Right atrium auricular region (tissue), 2 donors: ENCODE measurements around the gene PCBD1. TPM values are rescaled to one million over a fixed set of nuclear protein-coding genes. Genes with fewer than 3 reads are reported as not detected.

Experiments used
- DNase-seq: peaks from one replicate; pipeline ENCODE4 v3.0.0-alpha.2; 2019; ENCODE audit warnings: low spot score
- H3K27ac ChIP-seq, 2 donors: fragments of 200-600 bp; sonication (generic); 1 replicate in 1 of 2; 2 replicates in 1 of 2; pipeline ENCODE4 v1.5.1; 2016 to 2019
- H3K27me3 ChIP-seq, 2 donors: fragments of 200-600 bp; sonication (generic); one replicate each; pipeline versions ENCODE4 v1.5.1 to v1.6.0; 2017 to 2019
- H3K36me3 ChIP-seq: fragments of 200-600 bp; sonication (generic); one replicate; pipeline ENCODE4 v1.5.1; 2016
- H3K4me1 ChIP-seq, 2 donors: fragments of 200-600 bp; sonication (generic); one replicate each; pipeline versions ENCODE4 v1.5.1 to v1.6.0; 2017 to 2019
- H3K4me3 ChIP-seq, 2 donors: fragments of 200-600 bp; sonication (generic); 1 replicate in 1 of 2; 2 replicates in 1 of 2; pipeline ENCODE4 v1.5.1; 2017 to 2019; ENCODE audit warnings: mild to moderate bottlenecking in 1 of 2, moderate library complexity in 1 of 2
- H3K9me3 ChIP-seq, 2 donors: fragments of 200-600 bp; sonication (generic); one replicate each; pipeline ENCODE4 v1.5.1; 2019
- CTCF ChIP-seq, 2 donors: fragments of 200-600 bp; sonication (generic); IDR thresholded peaks; one replicate each; pipeline ENCODE4 v1.5.1; 2019; ENCODE audit warnings: antibody characterized with exemption in 2 of 2
- total RNA-seq, 2 donors: library from RNA; depleted of rRNA; stranded (reverse); fragments of >200 nt; gene quantifications; one replicate each; pipeline ENCODE4 v1.1.0, GENCODE V29; 2016

Gene PCBD1
- total RNA-seq, 2 donors from 2014 or later: 79.4 to 98.6 TPM

- peaks cover 20% of the 10 kb centered on the region for H3K36me3 ChIP-seq
- peak overlapping the region; percentile 74 to 80 for H3K4me3 ChIP-seq
- TF ChIP-seq CTCF (IDR thresholded peaks at IDR 0.05): no peak
- no peak for DNase-seq
- no peaks in the 10 kb centered on the region for H3K27me3 ChIP-seq
- peaks cover 0 to 22% of the 10 kb centered on the region in 2 donors for H3K4me1 ChIP-seq
- H3K9me3 ChIP-seq: no peaks in the 10 kb centered on the region
- peak overlapping the region; percentile 94 to 95 for H3K27ac ChIP-seq
Observed at GRCh38 chr10:70886921-70887665, 1.3 kb downstream of the PCBD1 start.

DNA sequence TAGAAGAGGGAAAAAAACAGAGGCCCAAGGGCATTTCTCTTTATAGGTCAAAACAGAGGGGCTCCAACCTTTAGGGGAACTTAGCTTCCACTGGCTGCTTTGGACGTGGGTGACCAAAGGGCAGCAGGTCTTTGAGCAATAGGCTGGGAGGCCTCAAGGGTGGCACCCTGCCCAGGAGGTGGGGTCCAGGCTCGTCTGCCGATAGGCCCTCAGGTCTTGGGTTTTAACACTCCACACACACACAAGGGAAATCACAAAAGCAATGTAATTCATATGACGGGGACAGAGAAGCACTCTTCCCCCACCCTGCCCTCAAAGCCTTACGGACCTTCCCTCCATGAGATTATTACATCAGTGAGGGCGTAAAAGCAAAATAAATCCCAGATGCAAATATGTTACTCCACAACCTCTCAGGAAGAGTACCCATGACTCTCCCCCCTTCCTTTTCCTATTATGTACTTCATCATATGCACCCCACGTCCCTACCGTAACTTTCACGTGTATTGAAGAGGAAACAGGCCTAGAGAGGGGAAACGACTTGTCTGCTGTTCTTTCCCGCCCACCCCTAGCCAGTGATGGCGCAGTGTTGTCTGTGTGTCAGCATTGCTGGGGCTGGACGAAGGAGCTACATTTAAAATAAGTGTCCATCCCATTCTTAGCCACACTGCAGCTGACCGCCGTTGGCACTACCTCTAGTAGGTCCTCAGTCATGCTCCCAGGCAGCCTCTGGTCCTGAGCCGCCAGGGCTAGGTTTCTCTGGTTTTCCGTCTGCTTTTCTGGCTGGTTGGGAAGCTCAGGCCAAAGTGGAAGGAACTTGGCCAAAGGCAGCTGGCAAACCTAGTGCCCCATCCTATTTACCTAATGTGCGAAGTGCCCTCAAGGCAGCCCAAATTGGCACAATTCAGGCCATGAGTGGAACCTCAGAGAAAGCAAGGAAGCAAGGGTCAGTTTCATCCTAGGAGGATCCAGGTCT lies 2.1 kb downstream of the PCBD1 start:
- DNase-seq: no peak
- Histone ChIP-seq H3K4me1 (peaks cover 0 to 16% of the 10 kb centered on the region in 2 donors), H3K36me3 (peaks cover 20% of the 10 kb centered on the region), H3K27me3 (no peaks in the 10 kb centered on the region), H3K4me3 (no peak overlapping the region), H3K9me3 (no peaks in the 10 kb centered on the region), H3K27ac (no peak overlapping the region)
- no peak for TF ChIP-seq CTCF (IDR thresholded peaks at IDR 0.05)

- H3K36me3 ChIP-seq: peaks cover 20% of the 10 kb centered on the region
Observed at GRCh38 chr10:70885481-70885880, 2.9 kb downstream of the PCBD1 start.

DNA sequence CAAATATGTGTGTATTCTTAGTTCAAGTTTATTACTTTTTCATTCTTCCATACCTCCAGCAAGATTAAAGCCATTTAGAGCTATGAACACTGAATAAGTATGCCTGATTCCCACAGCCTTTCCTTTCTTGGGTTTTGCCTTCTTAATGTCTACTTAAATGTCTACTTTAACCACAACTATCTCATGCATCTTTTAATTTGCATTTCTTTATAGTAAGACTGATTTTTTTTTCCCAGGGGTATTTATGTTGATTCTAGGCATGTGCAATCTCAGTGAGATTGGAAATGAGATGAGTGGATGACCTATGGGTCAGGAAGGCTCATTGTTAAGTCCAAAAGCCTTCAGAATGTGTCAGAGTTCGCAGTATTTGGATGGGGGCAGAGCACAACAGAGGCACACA lies 3.6 kb downstream of the PCBD1 start:
- DNase-seq: no peak
- peaks cover 0 to 16% of the 10 kb centered on the region in 2 donors for H3K4me1 ChIP-seq
- TF ChIP-seq CTCF (IDR thresholded peaks at IDR 0.05): no peak
- H3K36me3 ChIP-seq: peaks cover 20% of the 10 kb centered on the region
- no peaks in the 10 kb centered on the region for H3K27me3 ChIP-seq
- no peaks in the 10 kb centered on the region for H3K9me3 ChIP-seq
- H3K27ac ChIP-seq: no peak overlapping the region
- no peak overlapping the region for H3K4me3 ChIP-seq

More at GRCh38 chr10:70885481-70885880, 2.9 kb downstream of the PCBD1 start:
- Histone ChIP-seq H3K4me1 (peaks cover 0 to 11% of the 10 kb centered on the region in 2 donors), H3K9me3 (no peaks in the 10 kb centered on the region), H3K4me3 (no peak overlapping the region), H3K27ac (no peak overlapping the region), H3K27me3 (no peaks in the 10 kb centered on the region)
- DNase-seq: no peak
- TF ChIP-seq CTCF (IDR thresholded peaks at IDR 0.05): no peak

DNA sequence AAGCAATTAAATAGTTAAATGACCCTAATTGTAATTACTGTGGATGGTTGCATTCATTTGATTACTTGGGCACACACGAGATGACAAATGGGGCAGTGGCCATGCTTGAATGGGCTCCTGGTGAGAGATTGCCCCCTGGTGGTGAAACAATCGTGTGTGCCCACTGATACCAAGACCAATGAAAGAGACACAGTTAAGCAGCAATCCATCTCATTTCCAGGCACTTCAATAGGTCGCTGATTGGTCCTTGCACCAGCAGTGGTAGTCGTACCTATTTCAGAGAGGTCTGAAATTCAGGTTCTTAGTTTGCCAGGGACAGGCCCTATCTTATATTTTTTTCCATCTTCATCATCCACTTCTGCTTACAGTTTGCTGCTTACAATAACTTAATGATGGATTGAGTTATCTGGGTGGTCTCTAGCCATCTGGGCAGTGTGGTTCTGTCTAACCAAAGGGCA lies 8.3 kb downstream of the PCBD1 start:
- H3K27me3 ChIP-seq: no peaks in the 10 kb centered on the region
- H3K9me3 ChIP-seq: no peaks in the 10 kb centered on the region
- DNase-seq: peak; percentile 87
- peaks cover 0 to 9% of the 10 kb centered on the region in 2 donors for H3K4me1 ChIP-seq
- H3K27ac ChIP-seq: no peak overlapping the region
- peak; percentile 78 to 93 for TF ChIP-seq CTCF (IDR thresholded peaks at IDR 0.05)
- H3K4me3 ChIP-seq: no peak overlapping the region
- peaks cover 29% of the 10 kb centered on the region for H3K36me3 ChIP-seq
